Measurements from ENCODE around the gene FOXL3.
"Not testable (repeated sequence)": the region's sequence is repeated elsewhere in the genome, so short reads cannot be mapped to it uniquely, and the experiment has no call there.

The FOXL3 gene

GRCh38 chr7:289756-290553 lies at the start of gene FOXL3:
Gene FOXL3 (plus strand): TSS chr7:290170. CDS start chr7:290170, 0 bp downstream.
- no peak for DNase-seq (ENCODE audit: low read depth)

GRCh38 chr7:240887-241421 lies 49.0 kb upstream of the FOXL3 start:
- no peak for DNase-seq (ENCODE audit: low read depth)

GRCh38 chr7:241513-241912 lies 48.5 kb upstream of the FOXL3 start:
- no peak for DNase-seq (ENCODE audit: low read depth)

- not testable (repeated sequence) for DNase-seq (ENCODE audit: low read depth)
Observed at GRCh38 chr7:242826-243579, 47.0 kb upstream of the FOXL3 start.

GRCh38 chr7:243580-243978 lies 46.4 kb upstream of the FOXL3 start:
- DNase-seq (ENCODE audit: low read depth), result not testable (repeated sequence)

- DNase-seq (ENCODE audit: low read depth), result no peak
Observed at GRCh38 chr7:244974-245373, 45.0 kb upstream of the FOXL3 start.

- no peak for DNase-seq (ENCODE audit: low read depth)
Observed at GRCh38 chr7:245574-246295, 44.2 kb upstream of the FOXL3 start.

DNA sequence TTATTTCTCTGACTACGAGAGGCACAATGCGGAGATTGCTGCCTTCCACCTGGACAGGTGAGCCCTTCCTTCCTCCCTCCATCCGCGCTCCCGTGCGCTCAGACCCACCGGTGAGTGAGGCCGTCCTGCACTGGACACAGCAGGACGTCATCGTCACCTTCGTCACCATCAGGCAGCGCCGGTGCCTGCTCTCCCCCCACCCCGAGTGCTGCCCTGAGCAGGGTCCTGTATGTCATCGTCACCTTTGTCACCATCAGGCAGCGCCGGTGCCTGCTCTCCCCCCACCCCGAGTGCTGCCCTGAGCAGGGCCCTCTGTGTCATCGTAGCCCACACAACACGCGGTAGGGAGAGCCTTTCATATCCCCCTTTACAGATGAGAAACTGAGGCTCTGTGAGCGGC lies 43.5 kb upstream of the FOXL3 start:
- DNase-seq (ENCODE audit: low read depth), result no peak

GRCh38 chr7:247181-247580 lies 42.8 kb upstream of the FOXL3 start:
- DNase-seq (ENCODE audit: low read depth), result no peak

- DNase-seq (ENCODE audit: low read depth), result no peak
Observed at GRCh38 chr7:247636-248035, 42.3 kb upstream of the FOXL3 start.

- DNase-seq (ENCODE audit: low read depth), result no peak
Observed at GRCh38 chr7:248732-249435, 41.1 kb upstream of the FOXL3 start.

DNA sequence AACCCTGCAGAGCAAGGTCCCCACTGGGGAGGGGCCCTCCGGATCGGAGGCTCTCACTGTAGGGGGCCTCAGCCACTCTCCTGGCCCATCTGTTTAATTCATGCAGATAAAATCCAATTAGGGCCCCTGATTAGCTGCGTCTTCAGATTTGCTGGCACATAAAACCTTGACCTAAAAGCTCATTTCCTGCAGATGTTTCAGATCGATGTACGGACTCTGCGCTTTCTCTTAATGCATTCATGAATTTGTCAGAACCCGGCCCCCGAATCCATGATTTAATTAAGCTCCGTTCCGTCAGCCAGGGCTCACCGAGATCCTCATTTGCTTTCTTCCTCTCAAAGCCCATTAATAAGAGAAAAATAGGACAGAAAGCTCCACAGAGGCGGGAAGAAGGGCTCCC lies 40.0 kb upstream of the FOXL3 start:
- DNase-seq (ENCODE audit: low read depth), result no peak

DNA sequence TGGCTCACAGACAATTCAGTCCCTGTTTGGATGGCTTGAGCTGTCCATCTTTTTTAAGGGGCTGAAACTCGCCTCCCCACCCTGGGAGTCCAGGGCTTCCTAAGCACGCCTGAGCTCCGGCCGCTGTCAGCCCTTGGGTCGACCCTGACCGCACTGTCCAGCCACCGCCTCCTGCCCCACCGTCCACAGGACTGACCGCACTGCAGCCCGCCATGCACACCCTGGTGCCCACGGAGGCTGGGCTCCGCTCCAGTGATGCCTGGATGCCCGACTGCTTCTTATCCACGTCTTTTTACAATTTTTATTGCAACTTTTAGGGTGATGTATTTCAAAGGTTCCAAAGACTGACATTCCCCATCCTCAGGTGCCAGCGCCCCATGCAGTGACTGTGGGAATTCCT lies 39.4 kb upstream of the FOXL3 start:
- no peak for DNase-seq (ENCODE audit: low read depth)

DNA sequence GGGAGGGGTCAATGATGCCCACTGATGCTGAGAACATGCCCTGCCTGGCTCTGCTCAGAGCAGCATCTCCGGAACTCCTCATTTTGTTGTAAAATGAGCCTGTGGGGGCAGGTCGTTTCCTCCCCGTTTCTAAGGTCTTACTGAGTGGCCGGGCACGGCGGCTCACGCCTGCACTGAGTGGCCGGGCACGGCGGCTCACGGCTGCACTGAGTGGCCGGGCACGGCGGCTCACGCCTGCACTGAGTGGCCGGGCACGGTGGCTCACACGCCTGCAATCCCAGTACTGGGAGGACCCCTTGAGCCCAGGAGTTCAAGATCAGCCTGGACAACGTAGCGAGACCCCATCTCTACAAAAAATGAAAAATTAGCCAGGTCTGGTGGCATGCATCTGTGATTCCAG lies 39.0 kb upstream of the FOXL3 start:
- DNase-seq (ENCODE audit: low read depth), result no peak

- no peak for DNase-seq (ENCODE audit: low read depth)
Observed at GRCh38 chr7:251446-252175, 38.4 kb upstream of the FOXL3 start.

GRCh38 chr7:252216-252965 lies 37.6 kb upstream of the FOXL3 start:
- no peak for DNase-seq (ENCODE audit: low read depth)

DNA sequence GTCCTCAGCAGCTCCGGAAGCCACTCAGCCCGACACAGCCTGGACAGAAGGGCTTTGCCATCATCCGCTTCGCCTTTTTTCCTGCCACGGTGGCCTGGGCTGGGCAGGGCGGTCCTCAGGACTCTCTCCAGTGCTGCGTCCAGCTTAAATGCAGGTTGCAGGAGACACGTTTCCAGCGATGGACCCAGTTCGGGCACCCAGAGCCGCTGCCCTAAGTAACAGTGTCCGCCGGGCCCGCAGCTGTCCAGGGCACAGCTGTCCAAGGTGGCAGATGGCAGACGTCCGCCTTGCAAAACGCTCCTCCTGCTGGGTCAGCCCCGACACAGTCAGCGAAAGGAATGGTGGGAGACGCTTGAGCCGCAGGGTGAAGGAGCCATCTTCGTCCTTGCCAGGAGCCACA lies 37.0 kb upstream of the FOXL3 start:
- DNase-seq (ENCODE audit: low read depth), result no peak

DNA sequence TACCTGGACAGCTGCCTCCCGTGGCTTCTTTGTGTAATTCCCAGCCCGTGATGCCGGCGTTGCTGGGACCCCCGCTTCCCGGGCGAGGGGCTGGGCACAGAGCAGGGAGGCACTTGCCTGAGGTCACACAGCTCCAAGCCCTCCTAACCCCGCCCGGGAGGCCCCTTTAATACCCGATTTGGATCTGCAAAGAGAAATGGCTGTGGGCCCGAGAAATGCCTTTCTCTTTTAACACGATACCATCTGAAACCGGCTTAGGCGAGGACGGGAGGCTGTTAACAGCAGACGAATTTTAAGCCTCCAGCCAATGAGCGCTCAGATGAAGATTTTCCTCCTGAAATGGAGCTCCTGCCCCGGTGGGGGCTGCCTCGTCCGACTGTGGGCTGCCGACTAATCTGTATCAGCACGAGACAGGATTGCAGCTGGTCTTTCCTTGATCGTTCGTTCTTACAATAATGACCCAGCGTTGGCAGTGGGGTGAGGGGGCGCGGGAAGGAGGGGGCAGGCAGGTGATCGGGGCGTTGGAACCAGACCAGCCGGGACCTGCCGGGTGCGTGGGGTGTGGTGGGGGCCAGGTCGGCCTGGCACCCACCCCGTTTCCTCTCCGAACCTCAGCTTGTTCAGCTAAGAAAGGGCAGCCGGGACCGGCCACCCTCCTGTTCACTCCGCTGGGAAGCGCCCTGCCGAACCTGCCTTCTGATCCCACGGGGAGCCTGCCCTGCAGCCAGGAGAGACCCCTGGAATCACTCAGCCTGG lies 36.2 kb upstream of the FOXL3 start:
- DNase-seq (ENCODE audit: low read depth), result no peak

DNA sequence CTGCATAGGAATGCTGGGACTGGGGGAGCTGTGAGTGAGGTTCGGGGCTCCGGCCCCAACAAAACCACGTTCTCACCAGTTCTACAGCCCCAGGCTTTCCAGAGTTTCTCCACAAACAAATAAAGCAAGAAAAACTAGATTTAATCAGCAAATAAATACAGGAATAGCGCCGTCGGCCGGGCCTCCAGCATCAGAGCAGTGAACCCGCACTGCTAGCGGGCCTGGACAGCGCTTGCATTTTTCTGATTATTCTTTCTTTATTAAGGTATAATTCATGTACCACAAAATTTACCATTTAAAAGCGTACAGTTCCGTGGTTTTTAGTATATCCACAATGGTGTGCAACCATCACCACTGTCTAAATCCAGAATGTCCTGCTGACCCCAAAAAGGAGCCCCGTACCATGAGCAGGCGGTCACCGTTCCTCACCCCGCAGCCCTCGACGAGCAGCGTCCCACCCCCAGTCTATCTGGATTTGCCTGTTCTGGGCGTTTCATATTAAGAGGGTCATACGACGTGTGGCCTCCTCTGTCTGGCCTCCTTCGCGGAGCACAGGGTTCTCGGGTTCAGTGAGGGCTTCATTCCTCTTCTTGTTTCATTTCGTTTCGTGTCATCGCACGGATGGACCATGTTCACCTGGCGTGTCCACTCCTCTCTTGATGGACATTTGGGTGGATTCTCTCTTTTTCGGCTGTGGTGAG lies 35.5 kb upstream of the FOXL3 start:
- no peak for DNase-seq (ENCODE audit: low read depth)
